Jurkat, Clone E6-1 (cell line): ENCODE data around the gene RNF167.

ENCODE experiments used
- DNase-seq: peaks from one replicate; pipeline ENCODE4 v3.0.0-alpha.2; 2011; ENCODE audit warnings: low read depth, low spot score
- H3K4me3 ChIP-seq: 2 replicates; pipeline ENCODE4 v1.5.1; 2011; ENCODE audit warnings: mild to moderate bottlenecking, low read length, control low read depth, moderate library complexity

The RNF167 gene

DNA sequence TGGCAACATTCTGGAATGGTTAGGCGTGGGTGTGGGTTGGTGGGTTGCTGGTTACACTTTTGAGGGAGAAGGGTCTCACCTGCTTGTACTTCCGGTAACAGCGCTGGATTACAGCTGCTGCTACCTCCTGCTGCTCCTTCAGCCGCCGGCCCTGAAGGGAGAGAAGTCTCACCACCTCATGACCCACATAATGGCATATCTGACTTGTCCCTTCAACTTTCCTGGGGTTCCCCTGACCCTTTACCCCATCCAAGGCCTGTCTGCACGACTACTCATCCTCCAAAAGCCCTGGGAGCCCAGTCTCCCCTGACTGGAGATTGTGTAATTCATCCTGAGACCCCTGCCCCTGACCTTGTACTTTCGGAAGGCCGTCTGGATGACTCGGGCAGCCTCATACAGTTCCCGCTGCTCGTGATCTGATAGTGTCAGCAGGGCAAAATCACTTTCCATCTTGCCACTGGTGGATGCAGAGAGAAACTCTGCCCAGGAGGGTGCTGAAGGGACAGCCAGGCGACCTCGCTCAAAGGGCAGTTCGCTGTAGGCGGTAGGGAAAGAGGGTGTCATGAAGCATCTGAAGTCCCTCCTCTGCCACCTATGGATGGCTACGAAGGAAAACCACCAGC lies 29.6 kb downstream of the RNF167 start:
- H3K4me3 ChIP-seq: no peak overlapping the region
- no peak for DNase-seq

GRCh38 chr17:4970273-4970672 lies 30.2 kb downstream of the RNF167 start:
- DNase-seq: no peak

DNA sequence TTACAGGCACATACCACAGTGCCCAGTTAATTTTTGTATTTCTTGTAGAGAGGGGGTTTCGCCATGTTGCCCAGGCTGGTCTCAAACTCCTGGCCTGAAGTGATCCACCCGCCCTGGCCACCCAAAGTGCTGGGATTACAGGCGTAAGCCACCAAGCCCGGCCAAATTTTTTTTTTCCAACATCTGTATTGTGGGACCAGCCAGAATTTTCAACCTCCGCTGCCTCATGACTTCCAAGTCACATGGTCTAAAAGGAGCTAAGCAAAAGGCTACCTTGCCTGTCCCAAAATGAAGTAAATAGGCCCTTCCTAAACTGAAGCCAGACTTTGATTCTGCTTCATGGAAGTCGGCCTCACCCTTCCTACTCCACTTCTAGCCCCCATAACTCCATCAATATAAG lies 31.8 kb downstream of the RNF167 start:
- DNase-seq: no peak
- no peak overlapping the region for H3K4me3 ChIP-seq

More at GRCh38 chr17:4970273-4970672, 30.2 kb downstream of the RNF167 start:
- no peak overlapping the region for H3K4me3 ChIP-seq

- H3K4me3 ChIP-seq: no peak overlapping the region
- no peak for DNase-seq
Observed at GRCh38 chr17:4972322-4972721, 32.3 kb downstream of the RNF167 start.

DNA sequence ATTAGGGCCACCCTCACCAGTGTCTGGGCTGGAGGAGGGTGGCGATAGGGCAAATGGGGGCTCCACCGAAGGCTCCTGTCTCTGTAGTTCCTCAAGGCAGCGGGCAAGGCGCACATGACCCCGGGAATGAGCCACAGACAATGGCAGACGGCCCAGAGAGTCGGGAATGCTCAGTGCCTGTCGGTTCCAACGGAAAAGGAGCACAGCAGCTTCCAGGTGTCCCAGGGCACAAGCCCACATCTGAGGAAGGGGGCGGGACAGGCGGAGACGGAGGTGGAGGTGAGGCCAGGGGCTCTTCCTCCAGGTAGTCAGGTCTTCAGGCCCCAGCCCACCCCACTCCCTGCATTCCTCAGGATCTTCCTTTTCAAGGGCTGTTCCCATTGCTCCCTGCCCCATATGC lies 32.7 kb downstream of the RNF167 start:
- no peak overlapping the region for H3K4me3 ChIP-seq
- no peak for DNase-seq

DNA sequence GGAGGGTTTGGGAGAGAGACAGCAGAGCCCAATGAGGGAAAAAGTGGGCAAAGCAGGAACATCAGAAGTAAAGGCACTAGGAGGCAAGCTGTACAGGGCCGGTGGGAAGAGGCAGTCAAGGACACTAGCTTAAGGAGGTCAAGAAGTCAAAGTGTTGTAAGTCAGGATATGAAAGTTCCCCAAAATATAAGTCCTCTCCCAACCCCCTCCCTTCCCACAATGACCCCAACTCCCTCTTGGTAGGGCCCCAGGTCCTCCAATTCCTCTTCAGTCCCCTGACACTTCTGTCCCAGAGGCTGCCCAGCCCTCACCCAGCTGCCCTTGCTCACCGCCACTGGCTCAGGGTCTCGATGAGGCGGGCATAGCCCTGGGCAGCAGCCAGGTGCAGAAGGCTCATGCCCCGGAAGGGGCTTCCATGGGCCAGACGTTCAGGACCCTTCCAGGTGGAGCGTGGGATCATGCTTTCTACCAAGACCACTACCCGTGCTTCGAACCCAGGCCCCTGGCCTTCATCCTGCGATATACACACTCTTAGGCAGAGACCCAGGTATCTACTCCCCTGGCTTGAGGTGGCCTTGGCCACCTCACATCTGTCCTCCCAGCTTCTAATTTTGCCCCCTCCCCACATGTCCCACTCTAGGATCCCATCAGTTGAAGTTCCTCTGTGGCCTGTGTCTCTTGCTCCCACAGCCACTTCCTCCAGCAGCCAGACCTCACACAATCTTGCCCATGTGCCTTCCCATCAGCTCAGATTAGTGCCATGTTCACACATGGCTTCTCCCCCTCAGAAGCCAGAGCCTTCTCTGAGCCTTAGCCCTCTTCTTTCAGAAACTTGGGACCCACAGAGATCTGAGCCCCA lies 33.4 kb downstream of the RNF167 start:
- DNase-seq: no peak
- H3K4me3 ChIP-seq: no peak overlapping the region

- no peak overlapping the region for H3K4me3 ChIP-seq
- DNase-seq: no peak
Observed at GRCh38 chr17:4974115-4974670, 34.1 kb downstream of the RNF167 start.

- no peak overlapping the region for H3K4me3 ChIP-seq
- DNase-seq: no peak
Observed at GRCh38 chr17:4978726-4979125, 38.7 kb downstream of the RNF167 start.

DNA sequence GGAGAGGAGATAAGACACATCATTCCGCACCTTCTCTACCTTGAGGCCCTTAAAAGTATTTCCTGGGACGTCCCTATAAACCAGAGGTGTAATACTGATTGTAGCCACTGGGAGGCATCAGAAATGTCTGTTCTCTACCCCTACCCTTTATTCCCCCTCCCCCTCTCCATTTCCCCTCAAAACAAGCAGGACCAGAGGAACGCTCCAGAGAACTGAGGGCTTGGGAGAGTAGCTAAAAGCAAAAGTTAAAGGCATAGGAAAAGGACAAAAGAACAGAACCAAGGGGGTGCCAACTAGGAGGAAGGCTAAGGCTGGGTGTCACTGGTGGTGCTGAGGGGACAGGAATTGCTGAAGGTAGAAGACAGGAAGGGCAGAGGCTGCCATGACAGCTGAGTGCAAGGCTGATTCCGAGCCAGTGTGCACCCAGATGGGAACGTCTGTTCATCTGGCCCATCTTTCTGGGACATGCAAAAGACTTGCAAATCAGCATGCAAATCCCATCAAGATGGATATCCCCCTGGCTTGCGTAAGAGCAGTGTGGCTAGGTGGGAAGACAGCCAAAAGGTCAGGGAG lies 40.7 kb downstream of the RNF167 start:
- H3K4me3 ChIP-seq: no peak overlapping the region
- DNase-seq: peak; percentile 81

GRCh38 chr17:4982305-4982704 lies 42.2 kb downstream of the RNF167 start:
- no peak for DNase-seq
- H3K4me3 ChIP-seq: no peak overlapping the region

DNA sequence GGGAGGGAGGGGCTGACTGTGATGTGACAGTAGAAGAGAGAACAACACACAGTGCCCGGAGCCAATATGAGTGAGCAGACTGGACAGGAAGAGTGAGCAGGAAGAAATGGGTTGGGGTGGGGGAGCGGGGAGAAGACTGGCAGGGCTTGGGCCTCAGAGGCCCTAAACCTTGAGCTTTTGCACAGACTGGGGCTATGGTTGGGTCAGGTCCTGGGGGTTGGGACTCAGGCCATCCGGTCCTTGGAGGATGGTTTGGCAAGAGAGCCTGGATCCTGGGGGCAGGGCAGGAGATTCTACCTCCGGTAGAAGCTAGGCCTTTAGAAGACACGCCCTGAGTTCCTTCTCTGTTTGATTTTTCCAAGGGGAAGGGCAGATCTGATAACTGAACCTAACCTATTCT lies 46.3 kb downstream of the RNF167 start:
- H3K4me3 ChIP-seq: peak overlapping the region; percentile 78
- no peak for DNase-seq

- peak; percentile 76 for DNase-seq
Observed at GRCh38 chr17:4986951-4987766, 47.1 kb downstream of the RNF167 start, which contains the start of gene CAMTA2. Gene CAMTA2, minus strand, starts transcription at chr17:4987675. Its CDS starts 1,453 bp downstream, at chr17:4986222.

GRCh38 chr17:4987767-4988567 lies 47.9 kb downstream of the RNF167 start:
- DNase-seq: no peak
- peak overlapping the region; percentile 78 for H3K4me3 ChIP-seq

More at GRCh38 chr17:4986951-4987766, 47.1 kb downstream of the RNF167 start, which contains the start of gene CAMTA2:
- peak within 1 kb of the TSS; percentile 78 for H3K4me3 ChIP-seq

DNA sequence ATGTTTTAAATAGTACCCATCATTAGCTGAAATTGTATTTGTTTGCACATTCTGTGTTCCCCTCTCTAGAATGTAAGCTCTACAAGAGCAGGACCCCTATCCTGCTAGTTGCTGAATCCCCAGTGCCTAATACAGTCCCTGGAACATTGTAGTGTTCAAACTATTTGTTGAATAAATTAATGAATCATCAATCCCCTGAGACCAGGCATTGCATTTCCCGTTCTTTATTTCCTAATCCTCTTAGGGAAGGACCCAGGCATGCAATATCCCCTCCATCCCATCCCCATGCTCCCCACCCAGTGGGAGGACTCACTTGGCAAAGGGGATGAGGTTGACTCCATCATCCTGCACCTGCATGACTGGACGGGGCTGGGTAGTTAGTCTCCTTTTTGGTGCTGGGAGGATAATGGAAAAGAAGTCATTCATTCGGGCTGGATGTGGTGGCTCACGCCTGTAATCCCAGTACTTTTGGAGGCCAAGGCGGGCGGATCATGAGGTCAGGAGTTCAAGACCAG lies 54.1 kb downstream of the RNF167 start:
- DNase-seq: no peak
- no peak overlapping the region for H3K4me3 ChIP-seq
